HG02884 (cell line): ENCODE measurements around the gene FOXF1.

Source experiments
- ATAC-seq: cut with Tn5 transposase; IDR thresholded peaks from one replicate; pipeline ENCODE4 v1.9.1; 2021; ENCODE audit warnings: mild to moderate bottlenecking, moderate library complexity; ENCODE audit not compliant: unreplicated experiment

The FOXF1 gene

GRCh38 chr16:86510465-86511261, at the start of gene FOXF1:
TSS of gene FOXF1 (plus strand) at chr16:86510527. CDS start at chr16:86510570, 43 bp downstream.
- ATAC-seq: no peak

GRCh38 chr16:86461037-86461436, 49.3 kb upstream of the FOXF1 start:
- no peak for ATAC-seq

DNA sequence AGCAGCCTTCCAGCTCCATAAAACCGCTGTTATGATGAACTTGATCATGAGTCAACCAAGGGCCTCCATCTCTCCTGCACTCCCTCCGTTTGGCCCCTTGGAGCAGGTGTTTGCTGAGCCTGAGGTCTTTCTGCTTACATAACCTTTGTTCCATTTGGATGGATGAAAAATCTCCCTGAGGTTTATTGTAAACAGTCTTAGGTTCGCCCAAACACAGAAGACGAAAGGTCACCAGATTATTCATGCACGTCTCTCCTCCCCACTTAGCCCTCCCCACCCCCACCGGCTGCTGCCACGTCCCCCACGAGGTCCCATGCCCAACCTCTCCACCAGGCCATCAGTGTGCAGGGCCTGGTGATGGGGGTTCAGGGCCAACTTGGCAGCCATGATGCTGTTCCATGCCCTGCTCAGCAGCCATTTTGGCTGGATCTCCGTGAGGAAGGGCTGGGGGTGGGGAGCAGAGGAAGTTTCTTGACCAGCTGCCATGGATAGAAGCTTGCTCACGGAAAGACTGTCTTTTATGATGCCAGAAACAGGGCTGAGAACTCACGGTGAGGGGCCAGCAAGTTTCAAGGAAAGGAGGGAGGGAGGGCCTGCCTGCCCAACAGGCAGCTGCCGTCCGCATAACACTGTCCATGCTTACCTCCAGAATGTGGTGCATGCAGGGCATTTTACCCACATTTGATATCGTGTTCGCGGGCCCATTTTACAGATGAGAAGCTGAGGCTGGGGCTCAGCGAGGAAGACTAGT, 47.8 kb upstream of the FOXF1 start:
- no peak for ATAC-seq

DNA sequence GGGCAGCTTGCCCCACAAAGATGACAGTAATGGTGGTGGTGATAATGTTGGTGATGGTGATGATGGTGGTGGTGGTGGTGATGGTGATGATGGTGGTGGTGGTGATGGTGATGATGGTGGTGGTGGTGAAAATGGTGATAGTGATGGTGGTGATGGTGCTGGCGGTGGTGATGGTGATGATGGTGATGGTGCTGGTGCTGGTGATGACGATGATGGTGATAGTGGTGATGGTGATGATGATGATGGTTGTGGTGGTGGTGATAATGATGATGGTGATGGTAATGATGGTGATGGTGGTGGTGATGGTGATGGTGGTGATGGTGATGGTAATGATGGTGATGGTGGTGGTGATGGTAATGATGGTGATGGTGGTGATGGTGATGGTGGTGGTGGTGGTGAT, 46.3 kb upstream of the FOXF1 start:
- no peak for ATAC-seq

DNA sequence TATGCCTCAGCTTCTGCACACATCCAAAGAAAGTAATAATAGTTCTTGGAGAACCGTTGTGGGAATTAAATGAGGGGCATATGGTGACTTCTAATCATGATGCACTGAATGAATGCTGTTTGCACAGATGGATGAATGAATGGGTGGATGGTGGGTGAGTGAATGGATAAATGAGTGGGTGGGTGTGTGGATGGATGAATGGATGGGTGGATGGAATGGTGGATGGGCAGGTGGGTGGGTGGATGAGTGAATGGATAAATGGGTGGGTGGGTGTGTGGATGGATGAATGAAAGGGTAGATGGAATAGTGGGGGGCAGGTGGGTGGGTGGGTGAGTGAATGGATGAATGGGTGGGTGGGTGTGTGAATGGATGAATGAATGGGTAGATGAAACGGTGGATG, 44.9 kb upstream of the FOXF1 start:
- no peak for ATAC-seq

DNA sequence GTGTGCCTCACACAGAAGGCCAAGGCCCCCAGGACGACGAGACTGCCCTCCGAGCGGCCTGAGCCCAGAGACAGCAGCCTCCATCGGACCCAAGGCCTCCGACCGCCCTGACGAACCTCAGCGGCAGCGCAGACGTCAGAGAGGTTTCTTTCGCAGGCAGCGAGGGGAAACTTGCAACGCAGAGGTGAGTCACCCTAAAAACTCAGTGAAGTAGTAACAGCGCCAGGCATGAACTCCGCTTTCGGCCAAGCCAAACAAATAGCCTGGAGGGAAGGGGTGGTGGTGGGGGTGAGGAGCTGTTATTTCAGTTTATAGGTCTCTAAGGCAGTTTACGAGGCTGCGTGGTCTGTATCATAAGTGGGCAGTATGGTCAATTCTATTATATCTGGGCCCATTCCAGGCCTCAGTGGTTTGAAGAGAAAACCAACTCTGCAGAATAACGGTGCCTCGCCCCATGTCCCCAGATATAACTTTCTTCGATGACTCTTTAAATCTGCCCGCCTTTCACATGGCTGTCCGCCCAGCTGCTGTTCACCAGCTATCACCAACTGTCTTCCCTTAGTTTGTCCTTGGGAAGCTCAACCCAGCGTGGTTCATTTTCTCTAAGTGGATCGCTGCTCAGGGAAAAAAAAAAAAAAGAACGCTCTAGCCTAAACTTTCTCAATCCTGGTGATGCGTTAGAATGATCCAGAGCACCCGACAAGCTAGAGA, 43.5 kb upstream of the FOXF1 start:
- no peak for ATAC-seq

GRCh38 chr16:86467490-86467889, 42.8 kb upstream of the FOXF1 start:
- no peak for ATAC-seq

GRCh38 chr16:86470964-86471363, 39.4 kb upstream of the FOXF1 start:
- ATAC-seq: no peak

DNA sequence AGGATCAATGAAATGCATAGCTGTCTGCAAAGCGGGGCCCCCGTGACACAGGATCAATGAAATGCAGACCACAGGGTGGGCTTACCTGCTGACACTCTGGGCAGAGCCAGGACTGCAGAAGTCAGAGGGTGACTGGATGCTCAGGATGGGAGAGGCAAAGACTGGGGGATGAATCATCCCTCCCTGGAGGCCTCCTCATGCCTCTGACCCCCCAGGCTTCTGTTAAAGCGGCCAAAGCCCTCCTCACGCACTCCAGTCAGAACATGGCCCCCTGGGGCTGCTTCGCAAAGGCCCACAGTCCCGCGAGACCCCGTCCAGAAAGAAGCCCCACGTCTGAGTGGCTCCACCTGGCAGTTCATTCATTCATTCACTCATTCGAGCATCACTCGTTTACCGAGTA, 38.4 kb upstream of the FOXF1 start:
- ATAC-seq: no peak

GRCh38 chr16:86472366-86472765, 38.0 kb upstream of the FOXF1 start:
- ATAC-seq: no peak

DNA sequence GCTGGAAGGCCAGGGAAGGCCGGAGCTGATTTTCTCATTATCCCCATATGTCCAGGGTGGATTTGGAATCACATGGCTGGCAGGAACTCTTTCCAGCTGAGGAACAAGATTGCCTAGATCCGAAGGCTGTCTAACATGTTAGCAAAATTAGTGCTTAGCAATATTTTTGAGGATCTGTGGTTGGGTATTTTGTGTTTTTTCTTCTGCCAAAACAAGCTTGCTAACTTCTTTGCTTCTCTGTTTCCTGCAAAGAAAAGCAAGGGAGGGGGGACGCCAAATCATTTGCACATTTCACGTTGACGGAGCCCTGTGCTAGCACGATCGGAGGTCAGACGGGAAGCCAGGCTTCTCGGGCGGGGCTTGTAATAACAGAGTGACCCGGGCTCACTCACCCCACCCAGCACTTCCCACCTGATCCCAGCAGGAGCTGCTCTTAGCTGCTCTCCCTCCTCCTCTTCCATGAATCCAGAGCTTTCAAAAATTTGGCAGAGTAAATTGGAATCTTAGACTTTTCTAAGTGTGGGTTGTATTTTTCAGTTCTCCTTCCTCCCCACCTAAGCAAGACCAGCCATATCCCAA, 33.3 kb upstream of the FOXF1 start:
- ATAC-seq: no peak

GRCh38 chr16:86477642-86478041, 32.7 kb upstream of the FOXF1 start:
- no peak for ATAC-seq

- no peak for ATAC-seq
These were observed 31.5 kb upstream of the FOXF1 start for GRCh38 chr16:86478779-86479178.

DNA sequence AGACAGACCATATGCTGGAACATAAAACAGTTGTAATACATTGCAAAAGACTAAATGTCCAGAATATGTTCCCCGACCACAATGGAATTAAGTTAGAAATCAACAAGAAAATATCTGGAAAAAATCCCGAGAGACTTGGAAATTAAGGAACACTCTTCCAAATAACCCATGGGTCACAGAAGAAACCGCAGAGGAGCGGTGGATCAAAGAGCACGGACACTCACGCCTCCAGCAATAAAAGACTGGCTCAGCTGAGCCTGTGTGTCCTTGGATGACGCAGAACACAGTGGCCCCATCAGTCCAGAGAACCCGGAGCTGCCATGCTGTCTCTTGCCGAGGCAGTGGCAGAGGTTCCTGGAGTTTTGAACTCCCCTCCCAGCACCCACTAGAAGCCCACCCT, 30.9 kb upstream of the FOXF1 start:
- ATAC-seq: no peak

DNA sequence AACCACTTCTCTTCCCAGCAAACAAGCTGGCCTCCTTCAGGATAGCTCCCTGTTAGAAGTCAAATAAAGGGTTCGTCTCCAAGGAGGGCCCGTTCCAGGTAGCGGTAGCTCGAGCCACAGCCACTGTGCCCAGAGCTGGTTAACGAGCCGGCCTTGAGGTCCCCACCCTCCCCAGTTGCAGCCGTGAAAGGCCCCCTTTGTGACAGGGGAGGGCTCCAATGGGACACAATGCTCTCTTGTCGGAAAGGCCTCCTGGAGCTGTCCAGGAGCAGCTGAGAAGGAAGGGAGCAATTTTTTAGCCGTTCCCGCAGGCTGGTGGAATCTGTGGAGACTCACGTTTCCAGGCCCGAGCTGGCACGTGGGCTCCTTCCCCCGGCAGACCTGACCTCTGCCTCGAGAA, 29.9 kb upstream of the FOXF1 start:
- ATAC-seq: no peak

DNA sequence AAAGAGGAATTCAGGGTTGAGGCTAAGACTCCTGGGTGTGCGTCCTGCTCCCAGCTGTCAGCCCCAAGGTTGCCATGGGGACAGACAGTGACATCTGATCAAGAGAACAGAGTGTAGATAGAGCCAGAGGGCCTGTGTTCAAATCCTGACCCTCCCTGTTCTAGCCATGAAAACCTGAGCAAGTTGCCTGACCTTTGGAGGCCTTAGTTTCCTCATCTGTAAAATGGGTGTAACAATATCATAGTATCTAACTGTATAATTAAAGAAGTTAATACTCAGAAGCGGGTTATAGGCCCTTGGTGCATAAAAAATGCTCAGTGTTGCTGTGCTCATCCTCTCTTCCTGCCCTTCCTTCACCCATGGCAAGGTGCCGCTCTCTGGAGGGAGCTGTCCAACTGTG, 28.7 kb upstream of the FOXF1 start:
- ATAC-seq: no peak

DNA sequence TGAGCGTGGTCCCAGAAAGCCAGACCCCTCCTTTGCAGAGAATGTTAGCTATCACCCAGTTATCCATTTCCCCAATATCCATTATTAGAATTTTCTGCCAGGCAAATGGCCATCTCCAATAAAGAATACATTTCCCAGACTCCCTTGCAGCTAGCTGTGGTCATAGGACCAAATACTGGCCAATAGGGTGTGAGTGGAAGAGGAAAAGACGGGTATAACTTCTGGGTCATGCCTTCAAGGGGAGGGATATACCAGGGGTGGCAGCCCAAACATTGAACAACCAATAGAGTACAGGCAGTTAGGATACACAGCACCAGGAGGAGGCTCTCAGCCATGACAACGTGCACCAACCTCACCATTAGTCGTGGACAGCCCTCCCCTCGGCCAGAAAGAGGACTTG, 26.1 kb upstream of the FOXF1 start:
- no peak for ATAC-seq

DNA sequence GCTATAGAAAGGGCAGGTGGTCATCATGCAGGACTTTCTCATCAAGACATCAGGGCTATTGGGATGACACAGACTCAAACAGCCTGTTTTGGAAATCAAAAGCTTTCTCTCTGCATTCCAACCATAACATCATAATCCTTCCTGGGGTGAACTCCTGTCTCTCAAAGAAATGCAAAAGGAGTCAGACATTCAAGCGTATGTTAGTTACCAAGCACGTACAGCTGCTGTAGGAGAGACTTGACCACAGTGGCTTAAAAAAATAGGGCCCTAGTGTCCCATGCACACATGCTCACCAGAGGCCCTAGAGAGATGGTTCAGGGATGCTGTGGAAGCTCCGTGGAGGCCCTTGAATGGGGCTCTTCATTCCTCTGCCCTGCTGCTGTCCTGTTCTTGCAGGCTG, 24.6 kb upstream of the FOXF1 start:
- no peak for ATAC-seq

GRCh38 chr16:86490859-86491639, 19.3 kb upstream of the FOXF1 start:
- no peak for ATAC-seq

DNA sequence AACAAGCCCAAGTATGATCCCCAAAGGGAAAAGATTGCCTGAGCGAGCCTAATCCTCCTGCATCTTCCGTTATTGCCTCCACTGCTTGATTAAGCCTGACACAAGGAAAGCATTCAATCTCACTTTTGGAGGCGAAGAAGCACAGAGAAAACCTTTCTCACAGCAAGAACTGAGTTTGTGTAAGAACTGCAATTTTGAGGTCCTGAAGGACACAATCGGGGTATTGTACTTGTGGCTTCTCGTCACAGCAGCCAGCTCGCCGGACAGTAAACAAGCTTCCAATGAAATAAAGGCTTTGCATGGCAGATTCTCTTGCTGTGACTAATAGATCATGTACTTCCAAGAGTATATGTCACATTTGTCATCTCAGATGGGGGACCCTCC, 18.7 kb upstream of the FOXF1 start:
- ATAC-seq: no peak
